HG03095 (cell line): ENCODE data around the gene MUSK.
A peak's percentile ranks its signal among the peaks of the same experiment; 100 is the strongest.

Experiments
- ATAC-seq: cut with Tn5 transposase; IDR thresholded peaks from one replicate; pipeline ENCODE4 v1.9.1; 2021; ENCODE audit warnings: moderate library complexity; ENCODE audit not compliant: unreplicated experiment

The MUSK gene

DNA sequence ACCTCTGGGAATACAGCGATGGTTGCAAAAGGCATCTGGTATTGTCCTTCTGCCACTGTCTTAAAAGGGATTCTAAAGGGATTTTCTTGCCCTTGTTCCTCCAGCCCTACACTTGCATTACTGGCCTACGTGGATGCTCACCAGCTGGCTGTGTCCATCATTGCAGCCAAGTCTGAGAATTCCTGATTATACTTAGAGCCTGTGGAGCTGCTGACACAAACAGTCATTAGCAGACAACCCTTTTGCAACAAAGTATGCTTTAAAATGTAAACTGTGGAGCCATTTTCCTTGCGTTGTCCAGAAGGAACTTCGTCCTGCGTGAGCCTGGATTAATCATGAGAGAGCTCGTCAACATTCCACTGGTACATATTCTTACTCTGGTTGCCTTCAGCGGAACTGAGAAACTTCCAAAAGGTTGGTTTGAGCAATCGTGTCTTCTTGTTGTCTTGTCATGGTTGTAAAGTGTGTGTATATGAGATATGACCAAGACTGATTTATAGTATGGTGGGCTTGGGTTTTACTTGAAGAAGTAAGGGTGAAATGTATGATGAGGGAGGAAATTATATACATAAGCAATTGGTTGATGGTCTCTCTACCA is at the start of gene MUSK:
TSS of gene MUSK (plus strand) at position 222 of the 598 bp plus-strand sequence. CDS start at position 336, 114 bp downstream.
- ATAC-seq: no peak

DNA sequence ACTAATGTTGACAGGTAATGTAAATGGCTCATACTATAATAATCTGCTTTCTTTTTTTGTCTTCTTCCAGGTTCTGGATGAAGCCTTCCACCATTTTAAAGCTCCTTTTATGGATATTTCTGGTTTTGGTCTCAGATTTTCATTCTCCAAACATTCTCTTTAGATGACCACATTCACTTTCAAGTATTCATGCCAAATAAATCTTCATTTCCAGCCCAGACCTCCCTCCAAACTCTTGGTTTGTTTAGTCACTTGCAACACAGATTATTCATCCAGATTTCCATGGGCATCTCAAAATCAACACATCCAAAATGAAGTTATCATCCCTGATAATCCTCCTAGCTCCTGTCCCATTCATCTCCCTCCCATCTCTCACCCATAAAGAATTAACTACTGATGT is 48.8 kb upstream of the MUSK start:
- no peak for ATAC-seq

- ATAC-seq: no peak
Measured at GRCh38 chr9:110620726-110621125, 47.9 kb upstream of the MUSK start.

DNA sequence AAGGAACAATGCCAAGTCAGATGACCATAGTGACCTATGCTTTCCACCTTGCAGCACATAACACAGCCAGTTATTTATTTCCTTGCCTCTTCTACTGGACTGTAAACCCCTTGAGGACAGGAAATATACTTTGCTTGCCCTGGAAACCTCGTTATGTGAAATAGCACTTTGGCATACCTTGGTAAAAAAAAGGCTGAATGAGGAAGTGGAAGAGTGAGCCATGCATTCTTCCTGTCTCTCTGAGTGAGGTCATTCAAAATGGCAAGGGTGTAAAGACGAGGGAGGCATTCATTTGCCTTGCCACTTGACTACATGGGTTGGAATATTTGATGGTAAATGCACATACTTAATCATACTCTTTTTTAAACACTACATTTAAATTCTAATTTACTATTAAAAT is 46.2 kb upstream of the MUSK start:
- ATAC-seq: no peak

DNA sequence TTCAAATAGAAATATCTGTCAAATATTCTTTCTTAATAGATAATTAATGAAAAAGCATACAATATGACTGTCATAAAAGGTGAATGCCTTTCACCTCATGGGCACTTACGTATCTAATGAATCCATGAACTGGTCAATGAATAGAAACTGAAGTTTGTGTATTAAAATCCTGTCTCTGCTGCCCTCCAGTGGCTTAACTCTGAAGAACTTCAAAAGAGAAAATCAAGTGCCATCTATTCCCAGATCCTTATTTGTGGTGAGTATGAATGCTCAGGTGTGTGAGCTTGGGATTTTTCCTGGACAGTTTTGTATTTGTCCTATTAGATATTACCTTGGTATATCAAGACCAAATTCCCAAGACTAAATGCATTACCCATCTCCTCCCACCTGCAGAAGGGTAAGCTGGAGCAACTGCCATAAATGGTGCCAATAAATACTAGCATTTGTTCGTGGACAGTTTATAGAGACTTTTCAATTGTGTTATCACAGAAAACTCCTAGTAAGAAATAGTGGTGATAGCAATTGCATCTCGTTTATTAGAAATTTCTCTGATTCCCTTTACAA is 45.0 kb upstream of the MUSK start:
- no peak for ATAC-seq

GRCh38 chr9:110626101-110626829 is 42.3 kb upstream of the MUSK start:
- peak; percentile 92 for ATAC-seq

DNA sequence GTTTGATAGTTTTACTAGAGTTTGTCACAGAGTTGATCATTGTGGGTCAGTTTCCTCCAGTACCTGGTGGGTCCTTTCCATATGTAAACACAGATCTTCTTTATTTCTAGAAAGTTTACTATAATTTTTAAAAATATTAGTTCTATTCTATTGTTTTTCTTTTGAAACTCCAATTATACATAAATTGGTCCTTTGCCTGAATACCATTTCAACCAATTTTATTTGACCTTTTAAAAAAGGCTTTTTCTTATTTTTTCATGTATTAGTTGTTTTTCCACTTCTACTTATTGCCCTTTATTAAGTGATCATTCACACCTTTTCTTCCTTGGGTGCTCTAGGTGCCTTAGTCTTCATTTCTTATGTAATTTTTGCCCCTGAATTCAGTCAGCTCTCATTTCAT is 33.0 kb upstream of the MUSK start:
- ATAC-seq: no peak

DNA sequence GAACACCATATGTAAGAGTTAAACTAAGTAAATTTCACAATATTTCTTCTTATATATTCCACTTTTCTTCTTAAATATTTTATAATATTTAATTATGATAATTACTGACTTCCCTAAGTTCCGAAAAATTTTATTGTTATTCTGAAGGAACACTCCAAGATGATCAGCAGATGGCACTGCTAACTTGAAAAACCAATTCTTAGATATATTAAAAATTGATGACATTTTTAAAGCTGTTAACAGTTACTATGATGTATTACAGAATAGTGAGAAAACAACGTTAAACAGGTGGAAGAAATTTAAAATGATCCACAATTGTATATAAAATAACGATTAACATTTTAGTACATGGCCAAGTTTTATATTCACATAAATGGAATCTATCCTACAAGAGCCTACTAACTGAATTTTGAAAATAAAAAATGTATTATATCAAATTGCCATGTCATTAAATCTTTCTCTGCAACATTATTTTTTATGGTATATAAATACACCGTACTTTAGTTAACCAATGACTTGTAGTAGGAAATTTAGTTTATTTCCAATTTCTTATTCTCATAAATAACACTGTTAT is 30.1 kb upstream of the MUSK start:
- ATAC-seq: no peak

GRCh38 chr9:110640736-110641135 is 27.9 kb upstream of the MUSK start:
- no peak for ATAC-seq

DNA sequence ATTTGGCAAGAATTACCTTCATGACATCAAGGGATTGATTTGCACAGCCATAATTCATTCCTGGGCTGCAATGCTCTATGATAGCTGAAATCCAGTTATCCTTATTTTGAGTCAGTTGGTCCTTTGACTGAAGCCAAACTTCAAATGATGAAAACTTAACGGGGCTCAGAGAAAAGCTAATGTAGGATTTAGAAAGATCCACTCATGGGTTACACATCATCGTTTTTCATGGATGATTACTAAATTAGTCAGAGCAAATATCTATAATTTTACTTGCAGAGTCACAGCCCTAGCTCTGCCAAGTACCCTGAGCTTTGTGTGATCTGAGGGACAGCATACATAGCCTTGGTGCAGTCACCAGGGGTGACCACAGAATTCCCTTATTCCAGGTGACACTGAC is 27.3 kb upstream of the MUSK start:
- ATAC-seq: no peak

- ATAC-seq: no peak
Measured at GRCh38 chr9:110648696-110649095, 19.9 kb upstream of the MUSK start.

GRCh38 chr9:110650261-110650660 is 18.3 kb upstream of the MUSK start:
- ATAC-seq: no peak

DNA sequence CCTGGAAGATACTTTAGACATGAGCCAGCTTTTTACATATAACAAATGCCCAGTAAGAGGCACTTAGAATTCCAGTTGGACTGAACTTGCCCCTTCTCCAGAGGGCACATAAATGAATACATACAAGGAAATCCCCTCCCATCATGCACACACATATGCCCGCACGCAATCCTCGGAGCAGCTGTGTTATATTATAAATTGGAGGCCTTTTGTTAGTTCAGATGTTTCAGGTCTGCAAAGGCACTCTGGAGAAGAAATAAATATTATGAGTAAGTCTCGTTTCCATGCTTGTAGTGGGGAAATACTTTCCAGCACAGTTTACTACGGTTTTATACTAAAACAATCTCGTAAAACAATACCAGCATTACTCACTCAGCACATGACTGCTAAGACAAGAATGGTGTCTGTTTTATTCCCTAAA is 17.6 kb upstream of the MUSK start:
- ATAC-seq: no peak

DNA sequence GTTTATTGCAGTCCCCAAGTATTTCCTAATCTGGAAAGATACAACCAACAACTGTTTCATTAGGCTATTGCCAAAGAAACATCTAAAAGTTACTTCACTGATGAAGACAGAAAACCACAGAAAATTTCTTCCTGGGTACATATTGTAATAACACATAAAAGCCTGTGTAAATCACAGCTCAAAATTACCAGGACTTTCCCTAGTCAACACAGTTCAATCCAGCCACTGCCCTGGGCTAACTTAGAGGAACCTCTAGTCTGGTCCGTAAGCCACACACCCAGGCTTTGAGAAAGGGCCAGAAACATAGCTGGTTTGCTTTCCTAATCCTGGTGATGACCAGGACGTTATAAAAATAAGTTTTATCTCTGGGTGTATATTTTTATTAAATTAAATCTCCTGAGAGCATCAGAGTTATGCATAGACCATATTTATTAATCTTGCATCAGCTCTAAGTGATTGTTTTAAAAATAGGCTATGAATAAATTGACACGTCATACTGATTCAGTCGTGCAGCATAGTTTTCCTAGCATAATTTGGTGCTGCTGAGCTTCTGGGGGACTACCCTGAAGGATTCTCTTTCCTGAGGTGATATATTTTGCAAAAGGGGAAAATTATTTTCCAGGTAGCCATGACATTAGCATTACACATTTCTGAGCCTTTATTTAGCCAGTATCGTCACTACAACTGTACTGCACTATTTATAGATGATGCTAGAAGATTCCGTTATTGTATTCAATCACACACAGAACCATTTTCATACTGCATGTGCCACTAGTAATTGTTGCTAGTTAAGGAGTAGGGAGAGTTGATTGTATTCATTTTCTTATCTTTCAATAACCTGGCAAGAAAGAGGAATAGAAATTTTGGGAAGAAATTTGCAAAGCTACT is 12.6 kb upstream of the MUSK start:
- ATAC-seq: no peak

- no peak for ATAC-seq
Measured at GRCh38 chr9:110659891-110660541, 8.6 kb upstream of the MUSK start.

DNA sequence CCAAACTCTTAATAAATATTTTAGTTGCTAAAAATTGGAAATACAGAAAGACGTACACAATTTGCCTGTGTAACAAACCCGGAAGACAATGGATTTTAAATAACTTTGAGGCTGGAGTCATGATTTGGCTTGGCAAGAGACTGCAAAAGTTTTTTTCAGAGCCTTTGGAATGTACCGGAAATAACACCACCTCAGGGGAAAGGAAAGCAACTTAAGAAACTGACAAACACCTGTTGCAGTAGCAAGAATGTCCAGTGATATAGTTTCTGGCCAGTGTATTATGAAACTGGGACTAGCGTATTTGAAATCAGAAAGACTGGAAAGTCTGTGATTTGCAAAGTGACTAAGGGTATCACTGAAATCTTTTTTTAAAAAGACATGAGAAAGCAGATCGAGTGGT is 842 bp downstream of the MUSK start:
- ATAC-seq: no peak

- no peak for ATAC-seq
Measured at GRCh38 chr9:110671849-110672248, 3.3 kb downstream of the MUSK start.

DNA sequence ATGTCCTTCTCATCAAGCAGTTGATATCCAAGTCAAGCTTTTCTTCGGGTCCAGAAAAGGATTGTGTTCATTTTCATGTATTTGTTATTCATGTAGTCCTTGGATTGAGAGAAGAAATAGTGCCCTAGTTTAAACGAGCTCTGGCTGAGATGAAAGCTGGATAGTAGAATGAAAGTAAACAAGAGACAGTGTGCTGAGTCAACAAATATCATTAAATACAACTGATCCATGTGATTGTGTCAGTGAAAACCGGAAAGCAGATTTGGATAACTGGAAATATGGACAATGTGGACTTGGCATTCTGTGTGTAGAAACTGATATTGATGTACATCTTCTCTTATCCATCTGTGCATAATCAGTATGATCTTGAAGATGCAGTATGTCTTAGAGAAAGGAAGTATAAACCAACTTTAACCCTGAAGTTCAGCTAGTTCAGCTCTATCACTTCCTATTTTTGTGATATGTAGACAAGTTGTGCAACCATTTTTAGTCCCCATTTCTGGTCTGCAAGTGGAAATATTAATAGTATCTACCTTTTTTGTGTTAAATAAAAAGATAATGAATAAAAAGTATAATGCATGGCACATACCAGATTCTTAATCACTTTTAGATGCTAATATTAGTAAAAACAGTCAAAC is 4.4 kb downstream of the MUSK start:
- ATAC-seq: no peak

GRCh38 chr9:110687497-110687896 is 18.9 kb downstream of the MUSK start:
- ATAC-seq: no peak

DNA sequence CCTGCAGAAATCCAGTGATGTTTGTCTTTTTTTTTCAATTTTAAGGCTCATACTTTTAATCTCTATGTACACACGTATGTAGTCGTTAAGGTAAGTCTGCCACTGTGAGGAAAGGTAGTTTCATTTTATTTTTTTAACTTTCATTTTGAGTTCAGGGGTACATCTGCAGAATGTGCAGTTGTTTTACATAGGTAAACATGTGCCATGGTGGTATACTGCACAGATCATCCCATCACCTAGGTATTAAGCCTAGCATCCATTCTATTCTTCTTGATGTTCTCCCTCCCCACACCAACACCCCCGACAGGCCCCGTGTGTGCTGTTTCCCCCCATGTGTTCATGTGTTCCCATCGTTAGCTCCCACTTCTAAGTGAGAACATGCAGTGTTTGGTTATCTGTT is 19.7 kb downstream of the MUSK start:
- ATAC-seq: no peak
